Neural progenitor cell (in vitro differentiated cells): ENCODE results near the gene STK10. TPM values are rescaled to one million over a fixed set of nuclear protein-coding genes. Genes with fewer than 3 reads are reported as not detected.

Experiments used
- DNase-seq: peaks from one replicate; pipeline ENCODE4 v3.0.0-alpha.2; 2016; ENCODE audit warnings: low spot score
- H2AFZ ChIP-seq: fragments of 200-600 bp; sonication (generic); replicated peaks from 2 replicates; pipeline ENCODE4 v1.6.1; 2016; ENCODE audit warnings: antibody characterized with exemption
- H3F3A ChIP-seq: fragments of 200-600 bp; sonication (generic); 2 replicates; pipeline ENCODE4 v1.6.1; 2016; ENCODE audit warnings: antibody characterized with exemption, low read depth
- H3K27ac ChIP-seq: fragments of 200-600 bp; sonication (generic); 2 replicates; pipeline ENCODE4 v1.5.1; 2016; ENCODE audit warnings: mild to moderate bottlenecking
- H3K27me3 ChIP-seq: fragments of 200-600 bp; sonication (generic); 2 replicates; pipeline ENCODE4 v1.6.1; 2016; ENCODE audit warnings: mild to moderate bottlenecking, moderate library complexity
- H3K36me3 ChIP-seq: fragments of 200-600 bp; sonication (generic); 2 replicates; pipeline ENCODE4 v1.5.1; 2016
- H3K4me1 ChIP-seq: fragments of 200-600 bp; sonication (generic); 2 replicates; pipeline ENCODE4 v1.6.1; 2016; ENCODE audit warnings: mixed run types
- H3K4me2 ChIP-seq: fragments of 200-600 bp; sonication (generic); 2 replicates; pipeline ENCODE4 v1.6.1; 2016
- H3K4me3 ChIP-seq: fragments of 200-600 bp; sonication (generic); 2 replicates; pipeline ENCODE4 v1.5.1; 2016
- H3K79me2 ChIP-seq: fragments of 200-600 bp; sonication (generic); 2 replicates; pipeline ENCODE4 v1.6.1; 2016; ENCODE audit warnings: low read depth
- H3K9ac ChIP-seq: fragments of 200-600 bp; sonication (generic); 2 replicates; pipeline ENCODE4 v1.6.1; 2016
- H3K9me3 ChIP-seq: fragments of 200-600 bp; sonication (generic); 2 replicates; pipeline ENCODE4 v1.5.1; 2016; ENCODE audit warnings: low read depth
- H4K20me1 ChIP-seq: fragments of 200-600 bp; sonication (generic); 2 replicates; pipeline ENCODE4 v1.6.1; 2016; ENCODE audit warnings: low read depth
- H3K27ac Mint-ChIP-seq: 3 replicates; pipeline ENCODE4 v1.8.0; 2021; ENCODE audit warnings: mixed read lengths
- H3K27me3 Mint-ChIP-seq: 2 replicates; pipeline ENCODE4 v1.8.0; 2022; ENCODE audit warnings: low read depth, mild to moderate bottlenecking, inconsistent platforms, moderate library complexity, mixed read lengths; ENCODE audit not compliant: insufficient read depth
- H3K36me3 Mint-ChIP-seq: 3 replicates; pipeline ENCODE4 v1.8.0; 2021; ENCODE audit warnings: mixed read lengths
- H3K4me1 Mint-ChIP-seq: 3 replicates; pipeline ENCODE4 v1.8.0; 2021; ENCODE audit warnings: mixed read lengths
- H3K4me3 Mint-ChIP-seq: 3 replicates; pipeline ENCODE4 v1.8.0; 2021; ENCODE audit warnings: mild to moderate bottlenecking, moderate library complexity, mixed read lengths
- H3K9me3 Mint-ChIP-seq: 3 replicates; pipeline ENCODE4 v1.8.0; 2020; ENCODE audit warnings: mixed read lengths
- EZH2 ChIP-seq: fragments of 200-600 bp; sonication (generic); IDR thresholded peaks from 2 replicates; pipeline ENCODE4 v1.6.1; 2017; ENCODE audit warnings: antibody characterized with exemption, mild to moderate bottlenecking, moderate library complexity
- EZH2phosphoT487 ChIP-seq: fragments of 200-600 bp; sonication (generic); IDR thresholded peaks from 2 replicates; pipeline ENCODE4 v1.6.1; 2017; ENCODE audit warnings: antibody characterized with exemption
- total RNA-seq: library from RNA; depleted of rRNA; stranded (reverse); fragments of >200 nt; gene quantifications from 2 replicates; pipeline ENCODE4 v1.2.3, GENCODE V29; 2015; ENCODE audit warnings: low replicate concordance
- TF ChIP-seq, protein P1 (sequence below): fragments of 200-600 bp; sonication (generic); IDR thresholded peaks from 2 replicates; pipeline ENCODE4 v1.5.1; 2017; ENCODE audit warnings: antibody characterized with exemption, mild to moderate bottlenecking

The STK10 gene
- total RNA-seq, 1 donor from 2014 or later: 4.4 TPM

GRCh38 chr5:172114875-172115422 lies 73.1 kb downstream of the STK10 start:
- peaks cover 3% of the 10 kb centered on the region for H3K36me3 Mint-ChIP-seq
- Histone ChIP-seq H3K27ac (no peak overlapping the region), H2AFZ (no peak overlapping the region), H3F3A (peaks cover 5% of the 10 kb centered on the region), H3K27me3 (no peaks in the 10 kb centered on the region), H3K9ac (no peak overlapping the region), H3K9me3 (no peaks in the 10 kb centered on the region), H3K4me1 (peaks cover 10% of the 10 kb centered on the region), H3K4me2 (no peak overlapping the region), H3K79me2 (no peaks in the 10 kb centered on the region), H3K4me3 (no peak overlapping the region), H4K20me1 (no peaks in the 10 kb centered on the region), H3K36me3 (no peaks in the 10 kb centered on the region)
- peaks cover 12% of the 10 kb centered on the region for H3K4me1 Mint-ChIP-seq
- TF ChIP-seq EZH2phosphoT487 (no peak), EZH2 (no peak)
- TF ChIP-seq, protein P1, sequence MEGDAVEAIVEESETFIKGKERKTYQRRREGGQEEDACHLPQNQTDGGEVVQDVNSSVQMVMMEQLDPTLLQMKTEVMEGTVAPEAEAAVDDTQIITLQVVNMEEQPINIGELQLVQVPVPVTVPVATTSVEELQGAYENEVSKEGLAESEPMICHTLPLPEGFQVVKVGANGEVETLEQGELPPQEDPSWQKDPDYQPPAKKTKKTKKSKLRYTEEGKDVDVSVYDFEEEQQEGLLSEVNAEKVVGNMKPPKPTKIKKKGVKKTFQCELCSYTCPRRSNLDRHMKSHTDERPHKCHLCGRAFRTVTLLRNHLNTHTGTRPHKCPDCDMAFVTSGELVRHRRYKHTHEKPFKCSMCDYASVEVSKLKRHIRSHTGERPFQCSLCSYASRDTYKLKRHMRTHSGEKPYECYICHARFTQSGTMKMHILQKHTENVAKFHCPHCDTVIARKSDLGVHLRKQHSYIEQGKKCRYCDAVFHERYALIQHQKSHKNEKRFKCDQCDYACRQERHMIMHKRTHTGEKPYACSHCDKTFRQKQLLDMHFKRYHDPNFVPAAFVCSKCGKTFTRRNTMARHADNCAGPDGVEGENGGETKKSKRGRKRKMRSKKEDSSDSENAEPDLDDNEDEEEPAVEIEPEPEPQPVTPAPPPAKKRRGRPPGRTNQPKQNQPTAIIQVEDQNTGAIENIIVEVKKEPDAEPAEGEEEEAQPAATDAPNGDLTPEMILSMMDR: no peak
- H3K4me3 Mint-ChIP-seq: no peak overlapping the region
- no peak for DNase-seq
- H3K27ac Mint-ChIP-seq: no peak overlapping the region
- no peaks in the 10 kb centered on the region for H3K9me3 Mint-ChIP-seq
- peaks cover 5% of the 10 kb centered on the region for H3K27me3 Mint-ChIP-seq

- Histone ChIP-seq H3K4me1 (peaks cover 9% of the 10 kb centered on the region), H3K27me3 (no peaks in the 10 kb centered on the region), H3K36me3 (no peaks in the 10 kb centered on the region), H3K4me2 (no peak overlapping the region), H4K20me1 (no peaks in the 10 kb centered on the region), H2AFZ (no peak overlapping the region), H3K9me3 (no peaks in the 10 kb centered on the region), H3K27ac (no peak overlapping the region), H3K79me2 (no peaks in the 10 kb centered on the region), H3K4me3 (no peak overlapping the region), H3K9ac (no peak overlapping the region), H3F3A (peaks cover 8% of the 10 kb centered on the region)
- no peak for DNase-seq
- Mint-ChIP-seq H3K4me3 (peak overlapping the region; percentile 33), H3K9me3 (no peaks in the 10 kb centered on the region), H3K36me3 (peaks cover 3% of the 10 kb centered on the region), H3K27ac (no peak overlapping the region), H3K4me1 (peaks cover 7% of the 10 kb centered on the region), H3K27me3 (peaks cover 5% of the 10 kb centered on the region)
- TF ChIP-seq EZH2: no peak
- no peak for TF ChIP-seq EZH2phosphoT487
- TF ChIP-seq, protein P1: no peak
Observed at GRCh38 chr5:172113036-172113435, 75.0 kb downstream of the STK10 start.

DNA sequence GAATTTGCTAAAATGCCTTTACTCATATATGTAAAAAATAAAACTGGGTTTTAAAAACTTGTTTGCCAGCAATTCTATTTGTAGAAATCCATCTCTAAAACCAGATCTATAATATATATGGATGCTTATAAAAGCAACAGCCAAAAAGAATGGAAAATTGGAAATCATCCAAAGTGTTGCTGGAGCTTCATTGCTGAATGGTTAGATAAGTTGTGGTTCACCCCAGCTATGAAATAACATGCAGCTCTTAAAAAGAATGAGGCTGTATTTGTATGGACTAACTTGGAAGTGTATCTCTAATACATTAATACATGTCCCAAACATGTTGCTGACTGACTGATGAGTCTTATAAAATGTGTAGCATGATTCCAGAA lies 76.2 kb downstream of the STK10 start:
- Histone ChIP-seq H4K20me1 (no peaks in the 10 kb centered on the region), H2AFZ (no peak overlapping the region), H3K36me3 (no peaks in the 10 kb centered on the region), H3K4me3 (no peak overlapping the region), H3K9me3 (no peaks in the 10 kb centered on the region), H3F3A (peaks cover 8% of the 10 kb centered on the region), H3K9ac (no peak overlapping the region), H3K27ac (no peak overlapping the region), H3K27me3 (no peaks in the 10 kb centered on the region), H3K4me1 (peaks cover 9% of the 10 kb centered on the region), H3K79me2 (no peaks in the 10 kb centered on the region), H3K4me2 (no peak overlapping the region)
- TF ChIP-seq EZH2phosphoT487: no peak
- TF ChIP-seq, protein P1: no peak
- TF ChIP-seq EZH2: no peak
- Mint-ChIP-seq H3K4me3 (no peak overlapping the region), H3K4me1 (peaks cover 11% of the 10 kb centered on the region), H3K36me3 (peaks cover 3% of the 10 kb centered on the region), H3K27me3 (peaks cover 5% of the 10 kb centered on the region), H3K27ac (no peak overlapping the region), H3K9me3 (no peaks in the 10 kb centered on the region)
- no peak for DNase-seq
